ENCODE data around the gene MPHOSPH9. TPM values are rescaled to one million over a fixed set of nuclear protein-coding genes. Genes with fewer than 3 reads are reported as not detected.

MPHOSPH9 gene
- total RNA-seq, 4 donors from 2014 or later: 29.7 to 39.9 (median 35.5) TPM

DNA sequence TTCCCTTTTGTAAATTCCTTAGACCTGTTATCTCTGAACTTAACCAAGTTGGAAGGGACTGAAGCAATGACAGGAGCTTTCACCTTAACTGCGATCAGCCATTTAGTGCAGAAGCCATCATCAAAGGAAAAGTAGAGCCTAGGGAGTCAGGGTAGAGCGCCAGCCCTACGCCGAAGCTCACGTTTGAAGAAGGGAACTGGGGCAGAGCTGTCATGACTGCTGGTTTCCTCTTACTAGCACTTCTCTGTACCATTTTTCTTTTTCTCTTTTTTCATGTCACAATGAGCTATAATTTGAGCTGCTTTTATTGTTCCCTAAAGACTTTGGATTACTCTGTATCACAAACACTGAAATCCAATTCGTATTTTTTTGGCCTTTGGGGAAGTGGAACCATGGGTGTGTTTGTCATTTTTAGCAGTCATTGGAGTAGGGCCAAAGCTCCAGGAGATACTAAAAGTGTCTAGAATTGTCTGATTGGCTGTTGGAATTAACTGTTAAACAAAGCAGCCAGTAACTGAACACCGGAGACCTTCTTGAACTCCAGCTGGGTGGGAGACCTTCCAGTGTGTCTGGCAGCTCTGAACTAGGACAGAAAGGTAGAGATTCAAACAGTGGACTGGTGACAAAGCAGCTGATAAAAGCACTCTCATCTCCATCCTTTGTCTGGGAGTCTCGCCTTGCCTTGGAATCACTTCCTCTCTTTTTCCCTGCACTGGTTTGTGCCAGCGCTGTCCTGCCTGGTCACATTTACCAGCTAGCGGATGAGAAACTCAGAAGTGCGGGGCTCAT, 9.4 kb upstream of the MPHOSPH9 start:
- TF ChIP-seq, protein P1, sequence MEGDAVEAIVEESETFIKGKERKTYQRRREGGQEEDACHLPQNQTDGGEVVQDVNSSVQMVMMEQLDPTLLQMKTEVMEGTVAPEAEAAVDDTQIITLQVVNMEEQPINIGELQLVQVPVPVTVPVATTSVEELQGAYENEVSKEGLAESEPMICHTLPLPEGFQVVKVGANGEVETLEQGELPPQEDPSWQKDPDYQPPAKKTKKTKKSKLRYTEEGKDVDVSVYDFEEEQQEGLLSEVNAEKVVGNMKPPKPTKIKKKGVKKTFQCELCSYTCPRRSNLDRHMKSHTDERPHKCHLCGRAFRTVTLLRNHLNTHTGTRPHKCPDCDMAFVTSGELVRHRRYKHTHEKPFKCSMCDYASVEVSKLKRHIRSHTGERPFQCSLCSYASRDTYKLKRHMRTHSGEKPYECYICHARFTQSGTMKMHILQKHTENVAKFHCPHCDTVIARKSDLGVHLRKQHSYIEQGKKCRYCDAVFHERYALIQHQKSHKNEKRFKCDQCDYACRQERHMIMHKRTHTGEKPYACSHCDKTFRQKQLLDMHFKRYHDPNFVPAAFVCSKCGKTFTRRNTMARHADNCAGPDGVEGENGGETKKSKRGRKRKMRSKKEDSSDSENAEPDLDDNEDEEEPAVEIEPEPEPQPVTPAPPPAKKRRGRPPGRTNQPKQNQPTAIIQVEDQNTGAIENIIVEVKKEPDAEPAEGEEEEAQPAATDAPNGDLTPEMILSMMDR (IDR thresholded peaks at IDR 0.05; ENCODE audit: low read depth): no peak

DNA sequence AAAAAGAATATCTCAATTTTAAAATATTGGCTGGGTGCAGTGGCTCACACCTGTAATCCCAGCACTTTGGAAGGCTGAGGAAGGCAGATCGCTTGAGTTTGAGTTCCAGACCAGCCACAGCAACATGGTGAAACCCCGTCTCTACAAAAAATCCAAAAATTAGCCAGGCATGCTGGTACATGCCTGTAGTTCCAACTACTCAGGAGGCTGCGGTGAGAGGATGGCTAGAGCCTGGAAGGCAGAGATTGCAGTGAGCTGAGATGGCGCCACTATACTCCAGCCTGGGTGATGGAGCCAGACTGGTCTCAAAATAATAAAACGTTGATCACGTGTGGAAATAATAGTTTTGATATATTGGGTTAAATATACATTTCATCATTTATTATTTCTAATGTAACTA, 6.0 kb upstream of the MPHOSPH9 start:
- TF ChIP-seq, protein P1 (IDR thresholded peaks at IDR 0.05; ENCODE audit: low read depth): no peak

DNA sequence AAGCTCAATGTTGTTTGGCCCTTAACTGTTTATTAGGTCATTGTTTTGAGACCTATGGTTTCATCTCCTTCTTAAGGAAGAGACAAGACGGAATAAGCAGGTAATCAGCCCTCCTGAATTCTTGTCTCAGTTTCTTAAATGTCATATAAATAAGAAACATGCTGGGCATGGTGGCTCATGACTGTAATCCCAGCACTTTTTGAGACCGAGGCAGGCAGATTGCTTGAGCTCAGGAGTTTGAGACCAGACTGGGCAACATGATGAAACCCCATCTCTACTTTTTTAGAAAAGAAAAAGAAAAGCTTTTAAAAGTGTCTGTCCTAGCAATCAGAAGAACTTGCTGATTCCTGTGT, 5.4 kb upstream of the MPHOSPH9 start:
- TF ChIP-seq, protein P1 (IDR thresholded peaks at IDR 0.05; ENCODE audit: low read depth): no peak

DNA sequence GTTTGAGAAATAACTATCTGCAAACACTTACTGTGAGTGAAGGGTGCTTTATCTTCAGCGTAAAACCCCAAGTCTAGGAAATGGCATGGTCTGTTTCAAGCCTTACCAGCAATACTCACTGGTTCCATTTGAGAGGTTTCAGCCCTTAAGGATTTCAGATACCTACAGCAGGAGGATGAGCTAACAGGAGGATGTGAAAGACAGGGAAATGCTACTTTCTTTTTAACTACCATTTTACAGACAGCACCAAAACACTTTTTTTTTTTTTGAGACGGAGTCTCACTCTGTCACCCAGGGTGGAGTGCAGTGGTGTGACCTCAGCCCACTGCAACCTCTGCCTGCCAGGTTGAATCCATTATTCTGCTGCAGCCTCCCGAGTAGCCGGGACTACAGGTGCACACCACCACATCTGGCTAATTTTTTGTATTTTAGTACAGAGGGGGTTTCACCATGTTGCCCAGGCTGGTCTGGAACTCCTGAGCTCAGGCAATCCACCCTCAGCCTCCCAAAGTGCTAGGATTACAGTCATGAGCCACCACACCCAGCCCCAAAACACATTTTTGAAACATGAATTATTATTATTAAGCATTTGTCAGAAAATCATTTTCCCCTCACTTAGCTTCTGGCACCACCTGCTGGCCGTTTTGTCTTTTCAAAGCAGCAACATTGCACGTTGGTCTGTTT, 4.8 kb upstream of the MPHOSPH9 start:
- TF ChIP-seq, protein P1 (IDR thresholded peaks at IDR 0.05; ENCODE audit: low read depth): no peak

DNA sequence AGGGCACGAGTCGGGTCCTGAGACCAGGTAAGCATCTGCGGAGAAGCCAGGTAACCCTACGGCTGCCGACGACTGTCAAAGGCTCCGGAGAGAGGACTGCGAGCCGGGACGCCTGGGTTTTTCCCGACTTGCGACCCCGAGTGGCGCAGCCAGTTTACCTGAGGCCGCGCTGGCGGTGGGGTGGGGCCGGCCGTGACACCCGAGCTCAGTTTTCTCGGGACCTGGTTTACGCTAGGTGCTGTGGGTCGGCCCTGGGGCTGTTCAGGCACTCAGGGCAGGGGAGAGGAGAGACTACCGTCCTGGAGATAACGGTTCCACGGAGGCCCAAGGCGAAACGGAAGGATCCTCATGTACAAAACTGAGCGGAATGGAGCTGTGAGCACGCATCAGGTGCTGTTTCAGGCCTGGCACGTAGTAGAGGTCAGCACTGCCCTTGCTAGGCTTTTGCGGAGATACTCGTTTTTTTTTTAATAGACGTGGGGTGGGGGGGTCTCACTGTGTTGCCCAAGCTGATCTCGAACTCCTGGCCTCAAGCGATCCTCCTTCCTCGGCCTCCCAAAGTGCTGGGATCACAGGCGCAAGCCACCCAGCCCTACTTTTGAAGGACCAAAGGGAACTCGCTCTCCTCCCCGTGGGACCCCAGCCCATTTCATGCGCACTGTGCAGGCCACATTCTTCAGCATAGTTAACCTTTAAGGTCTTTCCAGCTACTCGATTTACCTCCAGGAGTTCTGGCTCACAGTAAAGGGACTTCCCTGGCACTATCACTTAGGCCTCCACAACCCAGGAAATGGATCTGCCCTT, 766 bp upstream of the MPHOSPH9 start:
- TF ChIP-seq, protein P1 (IDR thresholded peaks at IDR 0.05; ENCODE audit: low read depth): no peak

DNA sequence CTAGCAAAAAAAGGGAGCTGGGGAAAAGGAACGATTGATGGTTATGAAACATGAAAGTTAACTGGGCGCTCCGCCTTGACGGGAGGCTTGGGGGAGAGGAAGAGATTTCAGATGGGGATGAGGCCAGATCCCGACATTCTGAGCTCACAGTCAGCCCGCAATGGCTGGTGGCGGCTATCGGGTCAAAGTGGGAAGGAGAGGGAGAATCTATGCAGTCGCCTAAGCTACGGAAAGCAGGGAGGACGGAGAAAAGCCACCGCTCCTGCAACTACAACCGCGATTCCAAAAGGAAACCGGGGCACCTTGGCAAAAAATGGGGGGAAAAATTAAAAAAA, 502 bp downstream of the MPHOSPH9 start:
- TF ChIP-seq, protein P1 (IDR thresholded peaks at IDR 0.05; ENCODE audit: low read depth): no peak

DNA sequence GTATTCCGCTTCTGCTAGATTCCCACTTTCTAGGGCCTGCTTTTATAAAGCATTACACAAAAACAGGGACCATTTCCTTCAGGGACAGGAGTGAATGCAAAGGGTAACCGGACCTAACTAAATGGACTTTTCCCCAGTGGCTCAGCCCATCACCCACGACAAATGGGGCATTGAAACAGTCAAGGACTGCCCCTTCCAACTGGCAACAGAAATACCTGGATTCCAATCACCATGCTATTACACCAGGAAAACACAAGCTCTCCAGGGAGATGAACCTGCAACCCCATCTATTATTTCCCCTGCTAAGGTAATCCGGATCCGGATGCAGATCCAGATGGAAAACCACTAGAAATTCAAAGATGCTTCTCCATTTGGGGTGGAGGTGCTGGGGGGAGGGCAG, 1.0 kb downstream of the MPHOSPH9 start:
- TF ChIP-seq, protein P1 (IDR thresholded peaks at IDR 0.05; ENCODE audit: low read depth): no peak

All from subcutaneous adipose tissue (tissue), 4 donors.